KMS-11 (cell line): ENCODE data around the gene UNC13B.

Experiments used
- H2AFZ ChIP-seq: fragments of 200-600 bp; sonication (generic); 2 replicates; pipeline ENCODE4 v1.6.1; 2016; ENCODE audit warnings: antibody characterized with exemption, mixed run types, low read depth
- H3K27ac ChIP-seq: fragments of 200-600 bp; sonication (generic); 2 replicates; pipeline ENCODE4 v1.6.1; 2016; ENCODE audit warnings: mild to moderate bottlenecking, mixed run types
- H3K27me3 ChIP-seq: fragments of 200-600 bp; sonication (generic); 2 replicates; pipeline ENCODE4 v1.6.1; 2017; ENCODE audit warnings: mild to moderate bottlenecking, low read depth, mixed run types, moderate library complexity; ENCODE audit not compliant: insufficient read depth
- H3K36me3 ChIP-seq: fragments of 200-600 bp; sonication (generic); 2 replicates; pipeline ENCODE4 v1.6.1; 2017; ENCODE audit warnings: mild to moderate bottlenecking, mixed run types; ENCODE audit not compliant: insufficient read depth
- H3K4me1 ChIP-seq: fragments of 200-600 bp; sonication (generic); 2 replicates; pipeline ENCODE4 v1.6.1; 2016; ENCODE audit warnings: mild to moderate bottlenecking, low read depth, mixed run types; ENCODE audit not compliant: poor library complexity, severe bottlenecking
- H3K4me2 ChIP-seq: fragments of 200-600 bp; sonication (generic); 2 replicates; pipeline ENCODE4 v1.7.0; 2016; ENCODE audit warnings: mild to moderate bottlenecking, mixed run types
- H3K4me3 ChIP-seq: fragments of 200-600 bp; sonication (generic); IDR thresholded peaks from 2 replicates; pipeline ENCODE4 v1.6.1; 2017; ENCODE audit warnings: low read depth, low read length, mixed read lengths; ENCODE audit not compliant: insufficient read depth
- H3K79me2 ChIP-seq: fragments of 200-600 bp; sonication (generic); 2 replicates; pipeline ENCODE4 v1.6.1; 2016; ENCODE audit warnings: low read depth, mixed run types; ENCODE audit not compliant: insufficient read depth
- H3K9ac ChIP-seq: fragments of 200-600 bp; sonication (generic); 2 replicates; pipeline ENCODE4 v1.6.1; 2016; ENCODE audit warnings: mild to moderate bottlenecking, mixed run types
- H4K20me1 ChIP-seq: fragments of 200-600 bp; sonication (generic); 2 replicates; pipeline ENCODE4 v1.6.1; 2016; ENCODE audit warnings: mild to moderate bottlenecking, mixed run types; ENCODE audit not compliant: insufficient read depth
- TF ChIP-seq, protein P1 (sequence below): fragments of 200-600 bp; sonication (generic); conservative IDR thresholded peaks from 2 replicates; pipeline ENCODE4 v1.6.1; 2017; ENCODE audit warnings: low read depth, mild to moderate bottlenecking, antibody characterized with exemption, low read length, moderate library complexity, mixed read lengths

The UNC13B gene

DNA sequence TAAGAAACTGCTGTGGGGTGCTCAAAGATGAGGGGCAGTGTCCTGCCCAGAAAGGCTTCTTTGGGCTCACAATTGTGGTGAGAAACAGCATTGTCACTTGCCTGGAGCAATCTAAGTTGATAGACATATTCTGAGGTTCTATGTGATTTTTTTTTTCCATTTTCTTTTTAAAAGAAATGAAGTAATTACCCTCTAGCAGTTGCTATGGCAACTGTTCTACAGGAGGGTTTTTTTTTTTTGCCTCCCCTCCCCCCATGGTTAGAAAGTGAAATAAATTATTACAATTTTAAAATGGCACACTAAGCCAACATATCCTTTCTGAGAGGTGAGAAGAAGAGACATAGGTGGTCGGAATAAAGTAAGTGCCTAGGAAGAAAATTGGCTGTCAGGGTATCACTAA is 127.0 kb downstream of the UNC13B start:
- H3K27ac ChIP-seq, result no peak overlapping the region
- H3K4me3 ChIP-seq, result no peak overlapping the region
- H2AFZ ChIP-seq, result no peak overlapping the region
- H3K9ac ChIP-seq, result no peak overlapping the region
- no peaks in the 10 kb centered on the region for H3K79me2 ChIP-seq
- no peaks in the 10 kb centered on the region for H3K27me3 ChIP-seq
- H3K36me3 ChIP-seq, result no peaks in the 10 kb centered on the region
- H3K4me2 ChIP-seq, result no peak overlapping the region
- no peaks in the 10 kb centered on the region for H3K4me1 ChIP-seq
- no peaks in the 10 kb centered on the region for H4K20me1 ChIP-seq
- TF ChIP-seq, protein P1, sequence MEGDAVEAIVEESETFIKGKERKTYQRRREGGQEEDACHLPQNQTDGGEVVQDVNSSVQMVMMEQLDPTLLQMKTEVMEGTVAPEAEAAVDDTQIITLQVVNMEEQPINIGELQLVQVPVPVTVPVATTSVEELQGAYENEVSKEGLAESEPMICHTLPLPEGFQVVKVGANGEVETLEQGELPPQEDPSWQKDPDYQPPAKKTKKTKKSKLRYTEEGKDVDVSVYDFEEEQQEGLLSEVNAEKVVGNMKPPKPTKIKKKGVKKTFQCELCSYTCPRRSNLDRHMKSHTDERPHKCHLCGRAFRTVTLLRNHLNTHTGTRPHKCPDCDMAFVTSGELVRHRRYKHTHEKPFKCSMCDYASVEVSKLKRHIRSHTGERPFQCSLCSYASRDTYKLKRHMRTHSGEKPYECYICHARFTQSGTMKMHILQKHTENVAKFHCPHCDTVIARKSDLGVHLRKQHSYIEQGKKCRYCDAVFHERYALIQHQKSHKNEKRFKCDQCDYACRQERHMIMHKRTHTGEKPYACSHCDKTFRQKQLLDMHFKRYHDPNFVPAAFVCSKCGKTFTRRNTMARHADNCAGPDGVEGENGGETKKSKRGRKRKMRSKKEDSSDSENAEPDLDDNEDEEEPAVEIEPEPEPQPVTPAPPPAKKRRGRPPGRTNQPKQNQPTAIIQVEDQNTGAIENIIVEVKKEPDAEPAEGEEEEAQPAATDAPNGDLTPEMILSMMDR, result no peak

DNA sequence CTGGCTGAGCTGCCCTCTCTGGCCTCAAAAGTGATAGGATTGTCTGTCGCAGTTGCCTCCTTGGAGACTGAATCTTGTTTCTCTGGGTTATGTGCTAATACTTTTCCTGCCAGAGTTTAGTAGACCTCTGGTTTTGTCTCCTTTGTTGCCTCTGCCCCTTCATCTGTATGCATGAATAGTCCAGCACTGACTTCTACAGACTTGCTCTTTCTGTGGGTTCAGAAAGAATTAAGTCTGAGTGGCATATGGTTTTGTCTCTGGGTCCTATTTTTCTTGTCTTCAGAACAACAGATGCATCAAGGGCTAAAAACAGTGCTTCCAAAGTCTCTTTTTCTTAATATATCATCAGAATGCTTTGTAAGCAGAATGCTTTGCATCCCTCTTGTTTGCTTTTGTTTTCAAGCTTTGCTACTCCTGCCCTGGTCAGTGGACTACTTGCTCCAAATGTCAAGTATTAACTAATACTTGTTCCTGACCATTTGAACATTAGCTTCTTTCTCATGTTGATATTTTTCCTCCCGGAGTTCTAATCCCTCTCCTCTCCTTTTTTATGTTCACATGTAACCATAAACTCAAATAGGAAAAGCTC is 131.7 kb downstream of the UNC13B start:
- TF ChIP-seq, protein P1, result no peak
- Histone ChIP-seq H3K4me2 (no peak overlapping the region), H3K79me2 (no peaks in the 10 kb centered on the region), H3K27me3 (no peaks in the 10 kb centered on the region), H4K20me1 (no peaks in the 10 kb centered on the region), H3K9ac (no peak overlapping the region), H3K36me3 (no peaks in the 10 kb centered on the region), H3K27ac (no peak overlapping the region), H3K4me3 (no peak overlapping the region), H3K4me1 (no peaks in the 10 kb centered on the region), H2AFZ (no peak overlapping the region)

DNA sequence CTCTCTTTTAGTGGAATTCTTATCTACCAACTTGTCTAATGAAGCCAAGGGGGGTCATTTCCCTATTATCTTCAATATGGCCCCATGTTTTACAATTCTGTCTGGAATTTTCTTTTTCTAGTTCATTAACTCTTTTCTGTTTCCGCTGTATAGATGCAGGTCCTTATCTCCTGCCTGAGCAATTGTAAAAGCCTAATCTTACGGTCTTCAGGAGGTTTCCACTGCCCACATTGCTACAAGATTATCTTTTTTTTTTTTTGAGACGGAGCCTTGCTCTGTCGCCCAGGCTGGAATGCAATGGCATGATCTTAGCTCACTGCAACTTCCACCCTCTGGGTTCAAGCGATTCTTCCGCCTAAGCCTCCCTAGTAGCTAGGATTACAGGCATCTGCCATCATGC is 132.3 kb downstream of the UNC13B start:
- Histone ChIP-seq H3K4me1 (no peaks in the 10 kb centered on the region), H3K4me3 (no peak overlapping the region), H3K27ac (no peak overlapping the region), H3K79me2 (no peaks in the 10 kb centered on the region), H3K9ac (no peak overlapping the region), H2AFZ (no peak overlapping the region), H3K27me3 (no peaks in the 10 kb centered on the region), H3K36me3 (no peaks in the 10 kb centered on the region), H4K20me1 (no peaks in the 10 kb centered on the region), H3K4me2 (no peak overlapping the region)
- TF ChIP-seq, protein P1, result no peak

DNA sequence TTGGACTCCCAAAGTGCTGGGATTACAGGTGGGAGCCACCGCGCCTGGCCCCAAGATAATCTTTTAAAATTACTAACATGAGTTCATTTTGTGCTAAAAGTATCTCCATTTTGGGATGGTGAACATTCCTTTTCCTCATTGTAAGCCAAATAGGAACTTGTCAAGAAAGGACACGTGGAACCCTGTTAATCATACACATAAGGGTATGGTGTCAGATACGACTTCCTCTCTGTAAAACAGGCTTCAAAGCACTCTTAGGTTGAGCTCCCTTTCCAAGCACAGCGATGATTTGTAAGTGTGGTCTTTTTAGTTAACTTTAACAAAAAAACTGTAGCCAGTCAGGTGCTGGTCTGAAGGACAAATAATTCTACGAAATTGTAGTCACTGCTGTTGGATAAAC is 132.7 kb downstream of the UNC13B start:
- Histone ChIP-seq H3K4me3 (no peak overlapping the region), H3K27me3 (no peaks in the 10 kb centered on the region), H3K27ac (no peak overlapping the region), H4K20me1 (no peaks in the 10 kb centered on the region), H3K4me1 (no peaks in the 10 kb centered on the region), H3K79me2 (no peaks in the 10 kb centered on the region), H3K4me2 (no peak overlapping the region), H3K9ac (no peak overlapping the region), H3K36me3 (no peaks in the 10 kb centered on the region), H2AFZ (no peak overlapping the region)
- TF ChIP-seq, protein P1, result no peak
